Left forelimb (tissue), 1 donor: ENCODE results near the gene NUDT6.
"Not testable (repeated sequence)": the region's sequence is repeated elsewhere in the genome, so short reads cannot be mapped to it uniquely, and the experiment has no call there.

Experiments
- DNase-seq: peaks from one replicate; pipeline ENCODE4 v3.0.0-alpha.2; 2018; ENCODE audit warnings: low spot score

Gene NUDT6

GRCh38 chr4:122921971-122922876 is at the start of gene NUDT6:
TSS of gene NUDT6 (minus strand) at chr4:122922597. CDS start at chr4:122922572, 25 bp downstream.
- DNase-seq = peak; percentile 78

- DNase-seq = no peak
Measured at GRCh38 chr4:122968227-122968812, 45.9 kb upstream of the NUDT6 start.

GRCh38 chr4:122967231-122967630 is 44.8 kb upstream of the NUDT6 start:
- DNase-seq = no peak

GRCh38 chr4:122966201-122966600 is 43.8 kb upstream of the NUDT6 start:
- DNase-seq = no peak

- no peak for DNase-seq
Measured at GRCh38 chr4:122963216-122963615, 40.8 kb upstream of the NUDT6 start.

- DNase-seq = no peak
Measured at GRCh38 chr4:122960611-122961000, 38.2 kb upstream of the NUDT6 start.

GRCh38 chr4:122959981-122960610 is 37.7 kb upstream of the NUDT6 start:
- no peak for DNase-seq

- DNase-seq = no peak
Measured at GRCh38 chr4:122959441-122959840, 37.0 kb upstream of the NUDT6 start.

GRCh38 chr4:122958505-122958904 is 36.1 kb upstream of the NUDT6 start:
- DNase-seq = no peak

GRCh38 chr4:122953924-122954323 is 31.5 kb upstream of the NUDT6 start:
- no peak for DNase-seq

GRCh38 chr4:122952028-122952427 is 29.6 kb upstream of the NUDT6 start:
- no peak for DNase-seq

- no peak for DNase-seq
Measured at GRCh38 chr4:122948671-122949070, 26.3 kb upstream of the NUDT6 start.

- no peak for DNase-seq
Measured at GRCh38 chr4:122946142-122946541, 23.7 kb upstream of the NUDT6 start.

- not testable (repeated sequence) for DNase-seq
Measured at GRCh38 chr4:122945136-122945535, 22.7 kb upstream of the NUDT6 start.

GRCh38 chr4:122932763-122933162 is 10.4 kb upstream of the NUDT6 start:
- no peak for DNase-seq

- DNase-seq = no peak
Measured at GRCh38 chr4:122930862-122931261, 8.5 kb upstream of the NUDT6 start.

GRCh38 chr4:122928930-122929329 is 6.5 kb upstream of the NUDT6 start:
- DNase-seq = no peak

- peak; percentile 92 for DNase-seq
Measured at GRCh38 chr4:122922877-122923511, 597 bp upstream of the NUDT6 start.

- DNase-seq = no peak
Measured at GRCh38 chr4:122921300-122921699, 1.1 kb downstream of the NUDT6 start.

GRCh38 chr4:122920473-122920872 is 1.9 kb downstream of the NUDT6 start:
- DNase-seq = no peak

GRCh38 chr4:122917731-122918130 is 4.7 kb downstream of the NUDT6 start:
- no peak for DNase-seq

GRCh38 chr4:122914938-122915337 is 7.5 kb downstream of the NUDT6 start:
- DNase-seq = no peak
